NCI-H2081 treated with DMSO at 0.1 percent for 48 hours (cell line): Measurements from ENCODE around the gene TSPAN7.
A peak's percentile ranks its signal among the peaks of the same experiment; 100 is the strongest.

Experiments
- DNase-seq: peaks from one replicate; lab custom pipeline; 2025; lab: John Stamatoyannopoulos, UW

Gene TSPAN7

DNA sequence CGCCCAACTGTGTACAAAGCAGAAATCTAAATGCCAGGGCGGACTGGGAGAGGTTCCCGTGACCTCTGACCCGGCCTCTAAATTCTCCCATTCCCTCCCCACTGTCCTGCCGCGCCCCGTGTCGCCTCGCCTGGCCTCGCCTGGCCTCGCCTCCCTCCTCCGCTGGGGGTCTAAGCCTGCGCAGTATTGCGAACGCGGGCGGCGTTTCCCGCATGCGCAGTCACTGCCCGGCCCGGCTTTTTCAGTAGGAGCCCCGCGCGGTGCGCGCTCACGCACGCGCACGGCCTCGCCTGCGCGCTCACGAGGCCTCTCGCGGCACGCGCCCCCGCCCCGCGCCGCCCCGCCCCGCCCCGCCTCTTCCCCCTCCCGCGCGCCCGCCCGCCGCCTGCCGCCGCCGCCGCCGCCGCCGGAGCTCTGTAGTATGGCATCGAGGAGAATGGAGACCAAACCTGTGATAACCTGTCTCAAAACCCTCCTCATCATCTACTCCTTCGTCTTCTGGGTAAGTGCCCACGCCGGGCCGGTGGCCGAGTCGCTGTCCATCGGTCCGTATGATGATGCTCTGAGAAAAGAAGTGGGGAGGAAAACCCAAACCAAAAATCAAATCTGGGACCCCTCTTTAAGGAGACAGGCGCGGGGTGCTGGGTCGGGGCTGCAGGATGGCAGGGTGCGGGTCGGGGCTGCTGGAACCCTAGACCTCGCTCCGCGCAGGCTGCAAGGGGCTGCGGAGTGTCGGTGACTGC is at the start of gene TSPAN7:
TSPAN7 (plus strand) TSS at position 417 of the 743 bp plus-strand sequence; CDS start at position 422, 5 bp downstream.
- peak; percentile 10 for DNase-seq

- DNase-seq, result no peak
These were observed 48.1 kb upstream of the TSPAN7 start for GRCh38 chrX:38513112-38513742.

- DNase-seq, result no peak
These were observed 47.1 kb upstream of the TSPAN7 start for GRCh38 chrX:38514016-38514854.

- DNase-seq, result no peak
These were observed 46.1 kb upstream of the TSPAN7 start for GRCh38 chrX:38515291-38515690.

DNA sequence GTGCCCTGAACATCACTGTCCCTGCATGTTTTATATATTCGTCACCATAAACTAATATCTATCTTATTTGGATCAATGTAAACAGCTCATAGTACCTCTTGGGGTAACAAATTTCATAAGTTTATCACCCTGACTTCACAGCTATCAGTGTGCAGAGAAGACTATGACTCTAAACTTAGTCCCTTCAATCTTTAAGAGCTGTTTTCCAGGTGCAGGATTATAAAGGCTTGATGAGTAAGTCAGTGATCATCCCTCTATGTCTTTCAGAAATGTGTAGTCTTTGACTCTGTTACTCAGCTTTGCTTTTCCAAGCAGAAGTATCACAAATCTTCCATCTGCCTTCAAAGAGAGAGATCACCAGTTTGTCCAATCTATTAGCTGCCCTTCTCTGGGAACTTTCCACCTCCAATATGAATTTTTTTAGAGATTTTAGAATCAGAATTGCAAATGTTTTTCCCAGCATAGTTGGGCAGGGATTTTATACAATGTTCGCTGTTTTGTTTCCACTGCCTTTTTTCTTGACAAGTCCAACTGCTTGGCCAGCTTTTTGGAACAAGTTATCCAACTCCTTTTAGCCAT is 45.1 kb upstream of the TSPAN7 start:
- no peak for DNase-seq

DNA sequence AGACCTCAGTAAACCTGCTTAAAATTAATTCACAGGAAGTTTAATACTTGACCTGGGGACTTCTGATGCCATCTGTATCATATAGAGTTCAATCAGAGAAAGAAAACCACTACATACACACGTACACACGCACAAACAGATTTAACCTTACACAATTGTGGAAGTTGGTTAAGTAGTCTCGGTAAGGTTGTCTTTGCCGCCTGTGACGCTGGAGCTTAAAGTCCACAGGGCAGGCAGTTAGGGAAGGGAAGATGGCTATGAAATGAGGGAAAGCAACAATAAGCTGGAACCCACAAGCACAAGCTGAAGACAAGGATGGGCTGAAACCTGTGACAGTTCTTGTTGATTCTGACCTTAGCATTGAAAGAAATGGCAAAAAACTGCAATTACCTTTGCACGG is 41.7 kb upstream of the TSPAN7 start:
- no peak for DNase-seq

GRCh38 chrX:38538134-38538533 is 23.2 kb upstream of the TSPAN7 start:
- DNase-seq, result no peak

DNA sequence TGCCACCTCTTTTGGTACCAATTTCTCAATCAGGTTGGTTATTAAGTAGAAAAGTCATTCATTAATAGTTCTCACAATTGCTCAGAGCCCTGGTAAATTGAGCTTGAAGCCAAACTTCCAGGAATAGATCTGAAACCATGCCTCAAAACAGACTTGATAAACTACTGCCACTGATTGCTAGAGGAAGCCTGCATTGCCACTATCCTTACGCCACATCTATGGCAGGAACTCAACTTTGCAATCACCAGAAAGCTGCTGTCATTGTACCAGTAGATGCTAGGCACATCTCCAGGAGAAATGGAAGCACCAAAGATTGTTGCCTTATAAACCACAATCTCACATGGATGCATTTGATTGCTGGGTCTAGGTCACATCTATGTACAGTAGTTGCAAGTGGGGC is 21.6 kb upstream of the TSPAN7 start:
- DNase-seq, result no peak

- DNase-seq, result no peak
These were observed 12.8 kb upstream of the TSPAN7 start for GRCh38 chrX:38548508-38548907.

DNA sequence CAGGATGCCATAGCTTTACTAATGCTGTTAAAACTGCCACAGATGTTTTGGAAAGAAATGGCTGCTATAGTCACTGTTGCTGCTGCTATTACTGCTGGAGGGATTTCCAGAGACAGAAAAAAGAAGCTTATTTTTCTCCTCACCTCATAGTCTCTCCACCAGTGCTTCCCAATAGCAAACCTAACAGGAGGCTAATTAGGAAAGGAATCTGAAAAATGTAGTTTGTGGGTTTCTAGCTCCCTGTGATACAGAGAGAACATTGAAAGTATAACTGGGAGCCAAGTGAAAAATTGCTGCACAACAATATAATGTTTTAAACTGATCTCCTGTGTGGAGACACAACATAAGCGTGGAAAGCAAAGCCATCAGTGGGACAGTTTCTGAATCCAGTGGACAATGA is 8.6 kb upstream of the TSPAN7 start:
- DNase-seq, result no peak

- DNase-seq, result no peak
These were observed 2.7 kb upstream of the TSPAN7 start for GRCh38 chrX:38558686-38559085.

DNA sequence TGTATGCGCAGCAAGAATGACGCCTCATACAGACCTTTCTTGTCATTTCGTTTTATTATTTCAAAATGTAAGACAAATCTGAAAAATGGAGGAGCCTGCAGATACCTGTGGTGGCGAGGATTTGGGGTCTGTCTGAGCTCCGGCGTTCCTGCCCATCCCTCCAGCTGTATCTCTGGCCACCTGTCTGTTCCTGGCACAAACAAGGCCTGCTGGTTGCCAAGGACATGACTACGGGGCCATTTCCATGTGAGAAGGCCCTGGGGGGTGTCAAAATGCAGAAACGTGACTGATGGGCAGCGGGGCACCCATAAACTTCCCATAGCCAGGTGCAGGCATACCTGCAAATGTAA is 591 bp upstream of the TSPAN7 start:
- DNase-seq, result no peak

DNA sequence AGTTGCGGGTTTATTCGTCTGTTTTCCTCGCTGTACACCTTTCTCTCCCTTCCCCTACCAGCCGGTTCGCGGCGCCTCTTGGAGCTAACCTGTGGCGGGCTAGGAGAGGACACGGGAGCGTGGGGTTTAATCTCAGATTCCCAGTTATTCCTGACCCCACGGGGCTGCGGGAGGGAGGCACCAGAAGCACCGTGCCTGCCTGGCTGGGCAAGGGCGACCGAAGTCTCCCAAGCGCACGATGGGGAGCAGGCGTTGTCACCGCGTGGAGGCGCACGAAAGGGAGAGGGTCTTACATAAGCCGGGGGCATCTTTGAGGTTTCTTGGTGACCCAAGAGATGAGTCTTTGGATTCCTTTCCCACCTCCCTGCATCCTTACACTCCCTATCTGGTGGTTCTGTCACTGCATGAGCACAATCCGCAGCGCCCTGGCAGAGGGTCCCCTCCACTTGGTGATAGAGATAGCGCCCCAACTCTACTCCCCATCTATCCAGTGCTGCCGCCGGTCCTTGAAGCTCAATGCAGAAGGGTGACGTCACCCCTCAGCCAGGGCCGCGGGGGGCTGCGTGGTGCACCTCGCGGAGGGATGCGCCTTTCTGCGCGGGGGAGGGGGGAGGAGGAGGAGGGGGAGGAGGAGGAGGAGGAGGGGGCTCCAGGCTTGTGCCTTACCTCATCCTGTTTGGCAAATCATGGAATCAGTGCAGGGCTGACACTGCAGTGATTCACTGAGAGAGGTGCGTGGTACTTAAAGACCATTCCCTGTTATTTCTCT is 793 bp downstream of the TSPAN7 start:
- DNase-seq, result peak; percentile 9

DNA sequence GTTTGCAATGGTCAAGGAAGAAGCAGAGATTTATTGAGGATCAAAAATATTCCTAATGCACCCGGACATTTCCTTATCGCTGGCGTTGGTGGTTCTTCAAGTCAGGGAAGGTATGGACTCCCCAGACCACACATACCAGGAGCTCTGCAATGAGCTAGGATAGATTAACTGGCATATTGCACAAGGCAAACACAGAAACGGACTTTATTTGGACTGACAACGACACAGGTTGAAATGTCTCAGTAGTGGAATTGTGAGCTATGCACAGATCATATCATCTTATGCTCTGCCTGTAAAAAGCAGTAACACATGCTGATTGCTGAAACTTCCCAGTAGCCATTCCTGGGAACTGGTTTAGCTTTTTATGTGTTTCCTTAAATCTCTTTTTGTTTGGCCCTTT is 1.7 kb downstream of the TSPAN7 start:
- DNase-seq, result no peak

DNA sequence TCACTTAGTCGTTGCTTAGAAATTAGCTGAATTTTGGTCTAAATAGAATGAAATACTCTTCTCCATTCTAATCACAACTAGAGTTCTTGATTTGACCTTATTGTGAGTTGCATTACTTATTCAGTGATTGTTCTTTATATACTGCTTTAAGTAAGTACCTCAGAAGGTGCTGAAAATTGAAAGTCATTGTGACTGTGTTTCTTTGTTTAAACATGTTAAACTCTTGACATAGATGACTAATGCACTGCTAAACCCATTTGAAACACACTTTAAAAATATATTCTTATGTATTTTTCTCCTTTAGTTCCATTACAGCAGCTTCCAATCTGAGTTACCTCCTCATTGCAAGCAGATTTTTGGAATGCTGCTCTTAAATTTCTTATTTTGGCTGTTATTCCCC is 9.1 kb downstream of the TSPAN7 start:
- no peak for DNase-seq

GRCh38 chrX:38571058-38571457 is 9.7 kb downstream of the TSPAN7 start:
- no peak for DNase-seq

- no peak for DNase-seq
These were observed 13.5 kb downstream of the TSPAN7 start for GRCh38 chrX:38574858-38575257.

DNA sequence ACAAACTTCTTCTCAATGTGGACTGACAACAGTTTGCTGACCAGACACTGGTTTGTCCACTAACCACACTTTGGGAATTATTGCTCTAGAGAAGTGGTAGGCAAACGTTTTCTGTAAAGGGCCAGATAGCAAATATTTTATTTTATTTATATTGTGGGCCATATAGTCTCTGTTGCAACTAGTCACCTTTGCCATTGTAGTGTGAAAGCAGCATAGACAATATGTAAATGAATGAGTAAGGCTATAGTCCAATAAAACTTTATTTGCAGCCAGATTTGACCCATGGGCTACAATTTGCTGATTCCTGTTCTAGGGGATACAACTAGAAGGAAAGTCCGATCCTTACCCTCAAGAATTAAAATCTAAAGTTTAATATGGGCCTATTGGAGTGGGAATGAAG is 14.5 kb downstream of the TSPAN7 start:
- no peak for DNase-seq

- no peak for DNase-seq
These were observed 16.4 kb downstream of the TSPAN7 start for GRCh38 chrX:38577738-38578137.

DNA sequence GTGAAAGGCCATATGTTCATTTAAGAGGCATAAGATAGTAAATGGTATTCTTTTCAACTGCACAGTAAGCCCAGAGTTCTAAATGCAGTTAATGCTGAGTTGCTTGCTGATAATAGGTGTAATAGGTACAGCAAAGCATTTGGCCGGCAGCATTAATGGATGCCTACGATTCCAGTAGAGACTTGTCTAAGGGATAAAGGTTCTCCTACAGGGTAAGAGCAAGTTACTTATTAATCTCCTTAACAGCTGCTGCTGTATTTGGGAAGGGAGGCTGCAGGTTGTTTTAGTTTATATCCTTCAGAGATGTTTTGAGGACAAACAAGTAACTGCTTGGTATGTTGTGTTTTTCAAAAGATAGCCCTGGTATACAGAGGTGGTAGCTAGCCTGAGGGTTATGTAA is 16.8 kb downstream of the TSPAN7 start:
- DNase-seq, result no peak

GRCh38 chrX:38583181-38583580 is 21.8 kb downstream of the TSPAN7 start:
- no peak for DNase-seq

GRCh38 chrX:38594434-38594833 is 33.1 kb downstream of the TSPAN7 start:
- no peak for DNase-seq
